Ishikawa (cell line): Measurements from ENCODE around the gene UBN1.

ENCODE experiments used
- CREB1 ChIP-seq: IDR thresholded peaks from 2 replicates; pipeline ENCODE4 v1.6.1; 2012; ENCODE audit warnings: low read depth
- EGR1 ChIP-seq: IDR thresholded peaks from 2 replicates; pipeline ENCODE4 v1.6.1; 2012
- FOXM1 ChIP-seq: IDR thresholded peaks from 2 replicates; pipeline ENCODE4 v1.6.1; 2012; ENCODE audit warnings: low read depth, borderline replicate concordance
- NFIC ChIP-seq: IDR thresholded peaks from 2 replicates; pipeline ENCODE4 v1.6.1; 2012
- ZBTB7A ChIP-seq: IDR thresholded peaks from 2 replicates; pipeline ENCODE4 v1.6.1; 2012; ENCODE audit warnings: low read depth

- TF ChIP-seq CREB1 (no peak), ZBTB7A (no peak), NFIC (no peak), EGR1 (no peak), FOXM1 (no peak)
Observed at GRCh38 chr16:4894276-4895150, 47.2 kb downstream of the UBN1 start.
